A204.1 (cell line): ENCODE results near the gene NAV2.
"Not testable (repeated sequence)": the region's sequence is repeated elsewhere in the genome, so short reads cannot be mapped to it uniquely, and the experiment has no call there.

Experiments used
- FAIRE-seq: peaks from 2 replicates; lab custom pipeline; 2012; peaks lifted over from hg19 to GRCh38; lab: Jason Lieb, UNC

NAV2 gene

DNA sequence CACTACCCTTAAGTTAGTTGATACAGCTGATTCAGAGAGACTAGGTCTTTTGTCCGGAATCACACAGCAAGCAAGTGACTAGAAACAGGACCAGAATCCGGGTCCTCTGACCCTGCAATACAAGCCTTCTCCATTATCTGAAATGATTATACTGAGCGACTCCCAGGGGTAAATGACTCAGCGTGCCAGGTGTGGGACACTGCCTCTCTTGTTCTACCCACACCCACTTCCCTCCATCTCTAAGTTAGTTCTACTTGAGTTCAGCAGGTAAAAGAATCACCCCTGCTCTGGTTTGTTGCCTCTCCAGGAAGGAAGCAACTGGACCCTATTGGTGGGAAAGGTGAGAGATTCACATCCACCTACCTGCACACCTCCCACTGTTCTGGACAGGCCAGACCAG, 290.7 kb downstream of the NAV2 start:
- FAIRE-seq: no peak

DNA sequence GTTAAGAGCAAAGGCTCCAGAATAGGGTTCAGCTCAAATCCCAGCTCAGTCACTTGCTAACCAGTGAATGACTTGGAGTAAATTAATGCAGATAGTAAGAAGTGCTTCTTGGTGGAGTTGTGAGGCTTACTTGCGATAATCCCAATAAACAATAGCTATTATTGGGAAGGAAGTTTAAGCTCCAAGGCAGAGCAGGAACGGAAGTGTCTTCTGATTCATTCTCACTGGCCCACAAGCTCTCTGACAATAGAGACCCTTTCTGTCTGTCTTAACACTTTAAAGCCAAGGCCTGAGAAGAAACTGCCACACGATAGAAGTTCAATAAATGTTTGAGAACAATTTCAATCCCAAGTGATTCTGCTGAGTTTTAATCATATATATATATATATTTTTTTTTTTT, 292.2 kb downstream of the NAV2 start:
- no peak for FAIRE-seq

DNA sequence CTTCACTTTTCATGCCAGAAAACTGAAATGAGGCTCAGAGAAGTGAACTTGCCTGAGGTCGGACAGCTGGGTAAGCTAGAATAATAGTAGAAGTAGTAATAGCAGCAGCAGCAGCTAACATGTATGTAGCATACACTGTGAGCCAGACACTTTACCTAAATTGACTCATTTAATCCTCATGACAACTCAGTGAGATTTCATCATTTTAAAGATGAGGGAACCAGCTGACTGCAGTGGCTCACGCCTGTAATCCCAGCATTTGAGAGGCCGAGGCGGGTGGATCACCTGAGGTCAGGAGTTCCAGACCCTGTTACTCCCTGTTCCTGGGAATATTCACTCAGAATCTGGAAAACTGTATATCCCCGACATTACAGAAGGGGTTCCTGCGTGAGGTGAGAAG, 293.1 kb downstream of the NAV2 start:
- FAIRE-seq: no peak

DNA sequence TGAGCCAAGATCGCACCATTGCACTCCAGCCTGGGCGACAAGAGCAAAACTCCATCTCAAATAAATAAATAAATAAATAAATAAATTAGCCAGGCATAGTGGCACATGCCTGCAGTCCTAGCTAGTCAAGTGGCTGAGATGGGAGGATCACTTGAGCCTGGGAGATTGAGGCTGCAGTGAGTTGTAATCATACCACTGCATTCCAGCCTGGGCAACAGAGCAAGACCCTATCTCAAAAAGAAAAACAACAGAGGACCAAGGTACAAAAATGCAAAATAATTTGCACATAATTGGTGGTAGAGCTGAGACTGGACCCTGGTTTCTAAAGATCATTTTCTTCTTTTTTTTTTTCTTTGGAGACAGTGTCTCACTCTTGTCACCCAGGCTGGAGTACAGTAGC, 294.0 kb downstream of the NAV2 start:
- not testable (repeated sequence) for FAIRE-seq

DNA sequence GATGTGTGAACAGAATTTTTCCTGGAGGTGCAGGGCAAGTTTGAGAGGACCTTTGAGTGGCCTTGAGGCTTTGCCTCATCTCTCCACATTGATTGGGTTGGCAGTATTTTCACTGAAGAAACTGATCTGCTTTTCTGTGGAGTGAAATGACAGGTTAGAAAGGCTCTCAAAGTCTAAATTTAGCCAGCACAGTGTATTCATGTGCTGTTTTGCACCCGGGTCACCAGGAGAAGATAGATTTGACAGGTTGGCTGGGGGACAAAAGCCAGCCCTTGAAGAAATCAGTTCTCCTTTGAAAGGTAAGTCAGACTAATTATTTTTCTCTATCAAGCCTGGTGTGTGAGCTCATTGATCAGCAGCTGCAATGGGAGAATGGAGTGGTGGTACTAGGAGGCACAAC, 294.7 kb downstream of the NAV2 start:
- no peak for FAIRE-seq

DNA sequence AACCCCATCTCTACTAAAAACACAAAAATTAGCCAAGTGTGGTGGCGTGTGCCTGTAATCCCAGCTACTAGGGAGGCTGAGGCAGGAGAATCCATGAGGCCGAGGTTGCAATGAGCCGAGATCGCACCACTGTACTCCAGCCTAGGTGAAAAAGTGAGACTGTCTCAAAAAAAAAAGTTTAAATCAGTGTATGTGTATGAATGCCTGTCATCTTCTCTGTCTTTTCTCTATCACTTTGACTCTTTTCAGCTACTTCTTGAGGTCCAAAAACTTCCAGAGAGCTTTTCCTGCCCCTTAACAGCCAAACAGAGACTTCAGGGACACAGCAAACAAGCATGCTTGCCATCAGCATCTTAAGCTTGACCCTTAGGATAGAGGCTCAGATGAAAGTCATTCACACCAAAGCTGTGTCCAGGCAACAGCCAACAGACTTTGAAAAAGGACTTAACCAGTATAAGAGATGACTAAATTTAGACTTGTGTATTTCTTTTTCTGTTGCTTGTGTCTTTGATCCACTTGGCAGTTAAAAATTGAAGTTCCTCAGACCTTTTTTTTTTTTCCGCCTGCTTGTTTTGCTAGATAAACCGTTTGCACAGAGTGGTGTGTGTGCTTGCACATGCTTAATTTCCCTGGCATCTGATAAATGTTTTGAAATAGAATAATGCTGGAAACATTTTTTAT, 295.7 kb downstream of the NAV2 start:
- FAIRE-seq: no peak

DNA sequence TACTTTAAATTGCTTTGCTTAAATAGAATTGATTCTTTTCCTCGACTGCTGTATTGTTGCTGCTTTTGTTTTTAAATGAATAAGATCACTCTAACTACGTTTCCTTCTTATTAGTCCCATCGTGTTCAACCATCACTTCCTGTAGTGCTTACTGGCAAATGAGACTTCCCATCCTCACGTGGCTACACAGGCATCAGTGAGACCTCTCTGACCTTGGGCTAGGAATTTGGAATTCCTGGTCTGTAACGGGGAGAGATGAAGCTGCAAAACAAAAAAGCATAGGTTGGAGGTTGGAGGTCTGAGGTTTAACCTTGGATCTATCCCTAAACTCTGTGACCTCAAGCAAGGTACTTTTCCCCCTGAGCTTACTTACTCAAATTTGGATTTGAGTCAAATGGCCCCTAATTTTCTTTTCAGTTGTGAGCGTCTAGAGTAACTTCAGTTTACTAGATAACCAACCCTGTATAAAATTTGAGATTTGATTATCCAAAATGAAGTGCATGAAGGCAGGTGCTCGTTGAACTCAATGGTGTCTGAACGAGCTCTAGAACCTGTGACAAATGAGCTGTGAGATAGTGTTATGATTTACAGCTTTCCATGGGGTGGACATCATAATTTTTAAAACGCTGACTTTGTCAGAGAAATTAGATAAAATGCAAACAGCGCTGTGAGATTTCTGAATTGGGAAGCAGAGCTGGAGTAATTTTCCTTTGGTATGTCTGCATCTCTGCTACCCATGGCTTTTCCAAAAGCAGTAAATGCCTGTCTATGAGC, 296.4 kb downstream of the NAV2 start:
- FAIRE-seq: no peak

DNA sequence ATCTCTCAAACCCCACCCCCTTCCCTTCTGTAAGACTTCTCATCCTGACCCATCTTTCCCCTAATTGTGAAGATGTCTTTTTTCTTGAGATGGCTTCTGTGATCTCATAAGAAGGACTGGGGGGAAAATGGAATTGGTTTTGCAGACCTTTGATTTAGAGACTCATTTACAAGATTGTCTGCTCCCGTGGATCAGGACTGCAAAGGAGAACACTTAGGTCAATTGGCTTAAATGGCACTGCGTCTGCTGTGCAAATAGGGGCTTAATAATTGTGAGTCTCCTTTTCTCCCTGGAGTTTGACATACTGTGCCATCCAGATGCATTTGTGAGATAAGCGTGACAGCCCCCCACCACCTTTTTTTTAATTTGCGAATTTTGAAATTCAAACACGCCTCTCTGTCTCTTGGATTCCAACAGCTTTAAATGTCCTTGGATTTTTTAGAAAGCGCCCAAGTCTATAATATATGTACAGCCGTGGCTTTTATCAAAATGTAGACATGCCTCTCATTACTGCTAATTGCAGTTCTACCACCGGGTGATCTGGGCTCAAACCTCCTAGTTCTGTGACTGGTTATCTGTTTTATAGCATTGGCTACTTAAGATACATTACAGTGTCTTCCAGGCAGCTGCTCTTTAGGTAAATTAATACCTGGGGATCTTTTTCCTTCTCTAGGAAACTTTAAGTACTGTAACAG, 297.7 kb downstream of the NAV2 start:
- no peak for FAIRE-seq

DNA sequence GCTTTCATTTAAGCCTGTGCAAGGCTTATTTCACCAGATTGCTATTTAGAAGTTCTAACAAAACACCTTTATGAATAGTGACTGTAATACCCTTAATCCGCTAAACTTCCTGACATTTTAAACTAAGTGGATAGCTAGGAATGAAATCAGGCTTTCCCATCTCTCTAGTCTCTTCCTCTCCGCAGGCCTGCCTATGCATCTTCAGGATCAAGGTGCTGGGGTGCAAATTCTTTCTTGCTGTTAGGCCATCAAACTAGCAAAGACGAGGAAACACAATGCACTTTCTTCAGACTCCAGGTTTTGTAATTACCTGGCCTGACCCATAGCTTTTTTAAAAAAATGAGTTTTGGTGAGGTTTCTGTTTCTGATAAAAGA, 298.2 kb downstream of the NAV2 start:
- no peak for FAIRE-seq

DNA sequence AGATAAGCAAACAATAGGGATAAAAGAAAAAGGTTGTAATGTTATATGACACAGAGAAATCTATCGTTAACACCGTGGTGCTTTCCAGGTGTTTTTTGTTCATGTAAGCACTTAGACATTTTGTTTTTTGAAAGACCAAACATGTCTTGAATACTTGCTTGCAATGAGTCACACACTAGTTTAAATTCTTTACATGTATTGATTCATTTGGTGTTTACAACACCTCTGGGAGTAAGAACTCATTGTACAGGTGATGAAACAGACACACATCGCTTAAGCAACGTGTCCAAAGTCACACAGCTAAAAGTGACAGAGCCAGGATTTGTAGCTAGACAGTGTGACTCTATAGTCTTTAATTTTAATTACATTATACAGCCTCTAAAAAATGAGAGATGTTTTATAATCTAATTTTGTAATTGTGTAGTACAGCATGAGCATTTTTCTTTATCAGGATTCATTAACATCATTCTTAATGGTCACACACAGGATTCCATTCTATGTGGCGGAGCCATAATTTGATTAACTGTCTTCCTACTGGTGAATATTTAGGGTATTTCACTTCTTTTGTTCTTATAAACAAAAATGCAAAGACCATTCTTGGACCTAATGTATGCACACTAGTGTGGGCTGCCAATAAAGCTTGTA, 298.8 kb downstream of the NAV2 start:
- no peak for FAIRE-seq

DNA sequence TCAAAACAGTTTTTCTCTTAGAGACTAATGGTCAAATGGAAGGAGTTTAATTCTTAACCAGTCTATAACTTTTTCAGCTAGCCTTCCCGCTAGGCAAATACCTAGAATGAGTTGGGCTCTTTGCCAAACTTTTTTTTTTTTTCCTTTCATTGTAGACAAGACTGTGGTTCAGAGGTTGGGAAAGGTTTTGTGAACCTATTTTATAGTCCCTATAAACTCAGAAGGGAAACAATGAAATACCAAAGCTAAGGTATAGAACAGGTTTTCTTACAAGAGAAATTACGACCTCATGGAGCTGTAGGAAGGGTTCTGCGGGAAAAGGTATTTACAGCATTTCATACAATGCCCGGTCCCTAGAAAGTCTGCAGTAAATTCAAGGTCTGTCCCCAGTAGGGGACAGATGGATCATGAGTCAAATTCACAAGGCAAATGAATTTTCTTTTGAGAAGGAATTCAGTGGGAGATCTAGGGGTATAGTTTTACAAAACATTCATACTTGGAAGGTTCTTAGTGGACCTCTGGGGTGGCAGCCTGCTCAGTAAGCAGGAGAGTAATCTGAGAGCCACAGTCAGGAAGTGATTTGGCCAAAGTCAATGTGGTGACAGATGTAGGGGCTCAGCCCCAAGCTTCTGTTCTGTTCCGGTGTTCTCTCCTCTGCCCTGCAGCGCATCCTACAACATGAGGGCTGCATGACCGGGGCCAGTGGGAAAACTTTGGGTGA, 300.9 kb downstream of the NAV2 start:
- no peak for FAIRE-seq

DNA sequence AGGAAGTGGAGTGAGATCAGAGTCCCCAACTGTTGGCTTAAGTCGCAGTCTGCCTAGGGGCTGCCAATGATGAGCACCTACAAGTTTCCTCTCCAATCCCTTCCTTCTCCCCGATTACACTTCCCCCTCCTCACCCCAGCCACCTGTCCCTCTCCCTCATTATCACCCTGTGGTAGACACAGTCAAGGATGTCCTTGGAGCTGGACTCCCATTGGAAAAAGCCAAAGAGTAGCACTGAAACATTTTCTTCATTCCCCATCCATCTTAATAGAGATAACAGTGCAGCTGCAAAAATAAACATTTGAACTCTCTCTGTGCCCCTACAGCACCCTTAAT, 301.4 kb downstream of the NAV2 start:
- FAIRE-seq: no peak

DNA sequence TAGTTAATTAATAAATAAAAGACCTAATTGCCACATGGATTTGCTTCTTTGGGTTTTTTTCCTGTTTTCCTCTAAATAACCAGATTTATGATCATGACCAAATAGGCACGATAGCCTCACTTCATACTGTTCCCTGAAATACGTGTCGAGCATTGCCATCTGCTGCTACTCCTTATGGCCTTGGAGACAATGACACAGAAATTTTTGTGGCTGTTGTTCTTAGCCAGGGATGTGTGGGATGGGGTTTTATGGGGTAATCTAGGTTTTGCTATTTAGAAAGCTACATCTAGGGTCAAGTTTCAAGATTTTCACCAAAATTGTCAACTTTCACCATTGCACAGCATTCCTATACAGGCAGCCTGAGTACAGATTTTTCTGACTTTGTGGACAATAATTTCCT, 302.5 kb downstream of the NAV2 start:
- FAIRE-seq: no peak

DNA sequence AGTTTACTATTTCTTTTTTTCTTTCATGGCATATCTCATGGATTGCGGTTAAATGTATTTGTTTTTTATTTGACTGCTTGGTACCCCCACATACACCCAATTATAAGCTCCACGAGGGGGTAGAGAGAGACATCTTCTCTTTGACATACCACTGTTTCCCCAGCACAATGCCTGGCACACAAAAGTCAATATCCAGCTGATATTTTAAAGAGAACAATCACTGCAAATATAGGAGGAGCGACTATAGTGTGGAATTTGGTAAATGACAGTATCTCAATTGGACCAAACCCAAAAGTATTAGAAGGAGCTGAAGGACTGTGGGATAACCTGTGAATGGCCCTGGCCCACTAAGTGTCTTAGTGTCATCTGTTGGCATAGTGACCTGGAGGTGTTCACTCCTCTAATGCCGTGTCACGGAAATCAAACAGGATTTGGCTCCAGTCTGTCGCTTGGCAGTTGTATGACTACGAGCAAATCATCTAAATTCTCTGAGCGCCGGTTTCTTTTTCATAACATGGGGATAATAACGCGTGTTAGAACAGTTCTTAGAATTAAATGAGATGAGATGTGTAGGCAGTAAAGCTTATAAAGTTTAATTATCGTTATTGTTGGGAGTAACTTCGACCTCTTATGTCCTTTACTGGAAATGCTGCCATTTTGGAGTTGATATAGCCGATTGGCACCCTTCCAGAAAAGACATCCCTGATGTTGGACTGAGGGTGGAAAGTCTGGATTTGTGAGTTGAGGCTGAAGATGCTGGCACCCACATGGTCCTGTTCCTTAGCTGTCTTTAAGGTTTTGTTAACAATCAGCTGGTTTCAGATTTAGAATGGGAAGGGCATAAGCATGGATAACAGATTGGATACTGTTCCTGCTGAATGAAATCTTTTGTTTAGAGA, 303.1 kb downstream of the NAV2 start:
- no peak for FAIRE-seq

DNA sequence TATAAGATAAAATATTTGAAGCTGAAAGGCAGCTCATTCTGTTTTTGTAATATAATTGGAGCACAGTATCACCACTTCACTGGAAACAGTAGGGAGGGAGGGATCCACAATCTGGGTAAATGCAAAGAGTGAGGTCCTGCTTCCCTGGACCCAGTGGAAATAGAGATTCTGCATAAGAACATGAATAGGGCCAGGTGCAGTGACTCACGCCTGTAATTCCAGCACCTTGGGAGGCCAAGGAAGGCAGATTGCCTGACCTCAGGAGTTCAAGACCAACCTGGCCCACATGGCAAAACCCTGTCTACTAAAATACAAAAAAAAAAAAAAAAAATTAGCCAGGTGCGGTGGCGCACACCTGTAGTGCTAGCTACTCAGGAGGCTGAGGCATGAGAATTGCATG, 303.9 kb downstream of the NAV2 start:
- no peak for FAIRE-seq

DNA sequence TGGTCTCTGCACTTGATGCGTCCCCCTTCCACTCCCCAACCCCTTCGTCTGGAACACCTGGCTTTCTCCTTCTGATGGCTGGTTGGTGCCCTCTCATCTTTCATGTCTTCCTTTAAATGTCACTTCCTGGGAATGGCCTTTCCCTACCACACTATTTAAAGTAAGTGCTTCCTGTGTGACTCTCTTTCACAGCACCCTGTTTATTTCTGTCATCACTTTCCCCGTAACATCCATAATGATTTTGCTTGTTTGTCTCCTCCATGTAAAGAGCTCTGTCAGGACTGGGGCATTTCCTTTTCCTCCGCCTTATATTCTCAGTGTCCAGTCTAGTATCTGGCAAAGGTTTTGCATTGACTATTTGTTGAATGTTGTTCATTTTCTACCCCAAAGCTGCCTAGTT, 304.7 kb downstream of the NAV2 start:
- FAIRE-seq: no peak

DNA sequence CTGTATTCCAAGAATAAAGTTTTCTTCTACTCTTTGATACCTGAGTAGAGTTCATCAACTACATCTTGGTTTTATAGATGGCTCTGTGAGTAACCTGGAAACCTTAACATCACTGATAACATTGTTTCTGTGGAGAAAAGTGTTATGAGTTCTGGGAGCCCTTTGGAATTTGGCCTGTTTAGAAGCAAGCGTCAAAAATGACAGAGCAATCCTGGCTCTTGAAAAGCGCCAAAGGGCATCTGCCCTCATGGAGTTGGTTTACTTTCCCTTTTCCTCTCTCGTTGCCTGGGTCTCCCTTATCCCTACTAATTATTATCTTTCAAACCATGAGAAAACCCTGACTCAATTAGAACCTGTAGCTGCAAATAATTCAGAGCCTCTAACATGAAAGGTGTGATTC, 307.6 kb downstream of the NAV2 start:
- no peak for FAIRE-seq

DNA sequence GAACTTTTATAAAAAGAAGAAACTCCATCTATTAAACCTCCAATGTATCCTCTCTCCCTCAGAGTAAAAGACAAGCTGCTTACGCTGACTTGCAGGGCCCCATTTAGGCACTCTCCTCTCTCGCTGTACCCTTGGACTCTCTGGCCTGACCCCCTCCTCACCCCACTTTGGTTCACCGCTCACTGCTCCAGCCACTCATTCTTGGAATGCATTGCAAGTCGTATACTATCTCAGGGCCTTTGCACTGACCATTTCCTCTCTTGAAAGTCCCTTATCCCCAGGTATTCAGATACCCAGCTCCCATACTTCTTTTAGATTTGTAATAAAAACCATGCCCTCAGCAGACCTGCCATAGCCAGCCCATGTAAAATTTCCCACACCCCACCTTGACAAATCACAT, 308.1 kb downstream of the NAV2 start:
- no peak for FAIRE-seq

DNA sequence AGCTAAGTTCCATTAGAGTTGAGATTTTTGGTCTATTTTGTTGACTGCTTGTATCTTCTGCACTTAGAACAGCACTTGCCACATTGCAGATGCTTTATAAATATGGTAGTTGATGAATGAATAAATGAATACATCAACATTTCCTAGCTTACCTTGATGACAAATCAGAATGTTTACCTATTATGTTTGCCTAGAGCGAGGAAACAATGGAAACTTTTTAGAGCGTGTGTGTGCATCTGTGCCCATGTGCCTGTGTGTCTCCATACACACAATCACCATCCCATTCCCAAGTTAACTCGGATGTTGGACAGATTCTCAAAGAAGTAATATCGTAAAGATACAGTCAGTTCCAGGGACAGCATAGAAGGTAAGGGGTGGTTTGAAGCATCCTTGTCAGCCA, 308.6 kb downstream of the NAV2 start:
- FAIRE-seq: no peak

DNA sequence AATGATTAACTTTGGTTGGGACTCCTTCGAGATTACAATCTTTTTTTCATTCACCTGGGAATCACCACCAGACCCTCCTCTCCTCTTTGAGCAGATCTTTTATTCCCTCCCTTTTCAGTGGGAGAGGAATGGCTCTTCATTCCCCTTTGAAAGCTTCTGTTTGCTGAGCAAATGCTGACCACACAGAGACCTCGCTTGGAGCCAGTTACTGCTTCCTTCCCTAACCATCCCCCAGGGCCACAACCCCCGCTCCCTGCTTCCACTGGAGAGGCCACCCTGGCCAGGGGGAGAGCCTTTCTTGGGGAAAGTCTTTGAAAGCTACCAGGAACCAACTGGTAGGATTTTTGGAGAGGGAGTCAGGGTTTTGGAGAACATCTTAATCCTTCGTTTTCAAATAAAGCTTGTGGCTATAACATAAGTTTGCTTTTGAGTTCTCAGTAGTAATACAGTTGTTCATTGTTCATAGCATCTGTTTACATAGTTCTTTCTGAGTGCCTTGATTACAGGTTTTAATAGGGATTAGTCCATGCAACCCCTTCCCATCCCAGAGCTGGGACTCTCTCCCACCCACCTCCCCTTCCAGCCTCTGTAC, 309.2 kb downstream of the NAV2 start:
- FAIRE-seq: no peak
